A172 (cell line): Measurements from ENCODE around the gene KRTAP10-11. TPM values are rescaled to one million over a fixed set of nuclear protein-coding genes. Genes with fewer than 3 reads are reported as not detected.
"Not testable (repeated sequence)": the region's sequence is repeated elsewhere in the genome, so short reads cannot be mapped to it uniquely, and the experiment has no call there.

Experiments used
- DNase-seq: peaks from one replicate; pipeline ENCODE4 v3.0.0-alpha.2; 2015; ENCODE audit warnings: low spot score
- total RNA-seq: library from RNA; depleted of rRNA; stranded (reverse); fragments of >200 nt; shearing (Covaris generic); gene quantifications from 2 replicates; pipeline ENCODE4 v1.2.3, GENCODE V29; 2014; rRNA removed

KRTAP10-11 gene, protein sequence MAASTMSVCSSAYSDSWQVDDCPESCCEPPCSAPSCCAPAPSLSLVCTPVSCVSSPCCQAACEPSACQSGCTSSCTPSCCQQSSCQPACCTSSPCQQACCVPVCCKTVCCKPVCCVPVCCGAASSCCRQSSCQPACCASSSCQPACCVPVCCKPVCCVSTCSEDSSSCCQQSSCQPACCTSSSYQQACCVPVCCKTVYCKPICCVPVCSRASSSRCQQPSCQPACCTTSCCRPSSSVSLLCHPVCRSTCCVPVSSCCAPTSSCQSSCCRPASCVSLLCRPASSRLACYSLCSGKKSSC
- total RNA-seq, result not detected in 2 replicates

DNA sequence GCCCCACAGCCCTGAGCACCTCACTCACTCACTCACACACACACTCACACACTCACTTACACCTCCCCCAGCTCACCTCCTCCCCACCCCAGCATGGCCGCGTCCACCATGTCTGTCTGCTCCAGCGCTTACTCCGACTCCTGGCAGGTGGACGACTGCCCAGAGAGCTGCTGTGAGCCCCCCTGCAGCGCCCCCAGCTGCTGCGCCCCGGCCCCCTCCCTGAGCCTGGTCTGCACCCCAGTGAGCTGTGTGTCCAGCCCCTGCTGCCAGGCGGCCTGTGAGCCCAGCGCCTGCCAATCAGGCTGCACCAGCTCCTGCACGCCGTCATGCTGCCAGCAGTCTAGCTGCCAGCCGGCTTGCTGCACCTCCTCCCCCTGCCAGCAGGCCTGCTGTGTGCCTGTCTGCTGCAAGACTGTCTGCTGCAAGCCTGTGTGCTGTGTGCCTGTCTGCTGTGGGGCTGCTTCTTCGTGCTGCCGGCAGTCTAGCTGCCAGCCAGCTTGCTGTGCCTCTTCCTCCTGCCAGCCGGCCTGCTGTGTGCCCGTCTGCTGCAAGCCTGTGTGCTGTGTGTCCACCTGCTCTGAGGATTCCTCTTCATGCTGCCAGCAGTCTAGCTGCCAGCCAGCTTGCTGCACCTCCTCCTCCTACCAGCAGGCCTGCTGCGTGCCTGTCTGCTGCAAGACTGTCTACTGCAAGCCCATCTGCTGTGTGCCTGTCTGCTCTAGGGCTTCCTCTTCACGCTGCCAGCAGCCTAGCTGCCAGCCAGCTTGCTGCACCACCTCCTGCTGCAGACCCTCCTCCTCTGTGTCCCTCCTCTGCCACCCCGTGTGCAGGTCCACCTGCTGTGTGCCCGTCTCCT, at the start of gene KRTAP10-11:
Gene KRTAP10-11, plus strand, starts transcription at position 49 of the 856 bp plus-strand sequence. Its CDS starts 45 bp downstream, at position 94.
- DNase-seq, result not testable (repeated sequence)

DNA sequence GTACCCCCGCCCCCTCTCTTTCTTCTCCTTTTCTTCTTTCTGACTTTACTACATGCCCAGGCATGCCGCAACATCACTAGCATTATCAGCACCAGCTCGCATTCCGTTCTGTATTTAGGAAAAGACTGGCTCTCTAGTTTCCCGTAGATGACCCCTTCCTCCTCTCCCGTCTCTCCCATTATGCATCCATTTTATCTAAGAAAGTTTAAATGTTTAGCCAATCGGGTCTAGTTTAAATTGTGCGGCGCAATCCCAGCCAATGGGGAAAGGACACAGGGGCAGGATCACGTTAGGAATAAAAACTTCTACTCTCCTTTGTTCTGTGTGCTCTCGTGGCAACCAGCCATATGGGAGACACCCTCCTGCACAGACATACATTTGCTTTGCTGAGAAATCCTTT, 48.2 kb upstream of the KRTAP10-11 start:
- DNase-seq, result no peak

DNA sequence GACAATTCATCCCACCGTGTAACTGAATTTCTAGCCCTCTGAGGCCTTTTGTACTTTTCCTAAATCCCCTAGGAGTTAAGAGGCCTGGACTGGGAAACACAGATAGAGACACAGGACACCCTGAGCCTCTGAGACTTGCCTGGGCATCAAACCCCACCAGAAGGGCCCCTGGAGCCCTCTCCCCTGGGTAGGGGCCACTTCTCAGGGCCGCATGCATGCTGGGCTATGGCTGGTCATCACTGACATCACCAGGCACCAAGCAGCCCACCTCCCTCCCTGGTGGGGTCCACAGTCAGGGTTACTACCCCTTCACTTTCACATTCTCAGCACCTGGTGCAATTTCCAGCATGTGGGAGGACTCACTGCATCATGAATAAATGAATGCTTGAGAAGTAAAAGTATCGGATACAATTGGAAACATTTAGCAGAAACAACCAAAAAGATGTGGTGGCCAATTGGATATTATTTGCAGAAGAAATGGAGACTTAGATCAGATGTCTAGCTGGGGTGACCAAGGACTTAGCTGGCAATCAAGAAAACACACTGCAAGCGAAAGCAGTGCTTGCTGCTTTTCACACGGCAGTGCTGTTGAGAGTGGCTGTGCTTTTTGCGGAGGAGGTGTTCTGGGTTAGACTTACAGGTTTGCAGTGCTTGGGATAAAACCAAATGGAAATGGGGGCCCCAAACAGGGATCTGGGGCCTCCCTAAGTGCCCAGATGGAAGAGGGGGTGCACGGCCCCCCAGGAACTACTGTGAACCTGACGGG, 46.8 kb upstream of the KRTAP10-11 start:
- no peak for DNase-seq

DNA sequence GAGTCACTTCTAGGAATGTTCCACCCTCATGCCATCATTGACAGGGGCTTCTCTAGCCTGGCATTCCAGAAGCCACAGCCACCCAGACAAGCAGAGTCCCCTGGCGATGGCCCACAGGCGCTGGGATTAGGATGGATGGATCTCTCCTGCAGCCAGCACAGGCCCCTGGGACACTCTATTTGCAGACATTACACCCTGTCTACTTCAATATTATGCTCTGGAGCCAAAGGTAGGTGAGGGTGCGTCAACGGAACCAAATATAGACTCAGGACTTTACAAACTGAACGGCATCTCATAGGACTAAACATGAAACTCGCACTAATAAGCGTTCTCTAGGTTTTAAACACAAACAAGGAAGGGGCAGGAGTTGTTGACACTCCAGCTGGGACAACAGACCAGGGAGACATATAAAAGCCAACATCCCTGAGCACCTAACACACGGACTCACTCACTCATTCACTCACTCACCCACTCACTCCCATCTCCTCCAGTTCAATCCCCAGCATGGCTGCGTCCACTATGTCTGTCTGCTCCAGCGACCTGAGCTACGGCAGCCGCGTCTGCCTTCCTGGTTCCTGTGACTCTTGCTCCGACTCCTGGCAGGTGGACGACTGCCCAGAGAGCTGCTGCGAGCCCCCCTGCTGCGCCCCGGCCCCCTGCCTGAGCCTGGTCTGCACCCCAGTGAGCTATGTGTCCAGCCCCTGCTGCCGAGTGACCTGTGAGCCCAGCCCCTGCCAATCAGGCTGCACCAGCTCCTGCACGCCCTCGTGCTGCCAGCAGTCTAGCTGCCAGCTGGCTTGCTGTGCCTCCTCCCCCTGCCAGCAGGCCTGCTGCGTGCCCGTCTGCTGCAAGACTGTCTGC, 45.9 kb upstream of the KRTAP10-11 start, which contains the start of gene KRTAP10-7:
Gene KRTAP10-7, plus strand, starts transcription at position 480 of the 861 bp plus-strand sequence. Its CDS starts 25 bp downstream, at position 505.
- not testable (repeated sequence) for DNase-seq

DNA sequence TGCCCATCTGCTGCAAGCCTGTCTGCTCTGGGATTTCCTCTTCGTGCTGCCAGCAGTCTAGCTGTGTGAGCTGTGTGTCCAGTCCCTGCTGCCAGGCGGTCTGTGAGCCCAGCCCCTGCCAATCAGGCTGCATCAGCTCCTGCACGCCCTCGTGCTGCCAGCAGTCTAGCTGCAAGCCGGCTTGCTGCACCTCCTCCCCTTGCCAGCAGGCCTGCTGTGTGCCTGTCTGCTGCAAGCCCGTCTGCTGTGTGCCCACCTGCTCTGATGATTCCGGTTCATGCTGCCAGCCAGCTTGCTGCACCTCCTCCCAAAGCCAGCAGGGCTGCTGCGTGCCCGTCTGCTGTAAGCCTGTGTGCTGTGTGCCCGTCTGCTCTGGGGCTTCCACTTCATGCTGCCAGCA, 45.1 kb upstream of the KRTAP10-11 start:
- DNase-seq, result not testable (repeated sequence)

DNA sequence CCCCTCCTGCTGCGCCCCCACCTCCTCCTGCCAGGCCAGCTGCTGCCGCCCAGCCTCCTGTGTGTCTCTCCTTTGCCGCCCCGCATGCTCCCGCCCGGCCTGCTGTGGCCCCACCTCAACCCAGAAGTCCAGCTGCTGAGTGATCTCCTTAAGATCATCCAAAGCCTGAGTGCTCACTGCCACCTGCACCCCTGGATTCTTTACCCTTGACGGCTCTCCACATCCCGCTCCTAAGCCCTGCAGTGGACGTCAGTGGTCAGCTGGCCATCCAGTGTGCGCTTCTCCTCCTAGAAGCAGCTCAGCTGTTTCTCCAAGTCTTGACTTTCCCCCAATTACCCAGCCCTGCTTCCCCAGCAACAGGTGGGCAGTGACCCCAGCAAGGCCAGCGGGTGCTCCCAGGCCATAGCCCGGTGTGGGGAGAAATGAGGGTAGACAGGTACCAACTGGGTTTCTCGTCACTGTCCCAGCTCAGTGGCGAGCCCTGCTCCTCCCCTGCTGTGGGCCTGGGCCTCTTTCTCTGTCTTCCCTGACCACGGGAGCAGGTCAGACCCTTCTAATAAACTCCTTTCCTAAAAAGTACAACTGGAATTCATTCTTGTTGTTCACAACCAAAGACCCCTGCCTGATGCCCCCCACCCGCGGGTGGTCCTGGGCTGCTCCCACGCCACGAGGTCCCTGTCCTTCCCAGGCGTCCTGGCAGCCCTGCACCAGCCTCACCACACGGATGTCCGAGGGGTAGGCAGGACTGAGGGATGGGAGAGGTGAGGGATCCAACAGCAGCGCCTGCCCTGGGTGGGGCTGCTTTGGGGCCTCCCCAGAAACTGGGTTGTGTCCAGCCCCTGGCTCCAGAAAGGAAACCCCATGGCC, 44.4 kb upstream of the KRTAP10-11 start:
- DNase-seq, result no peak

DNA sequence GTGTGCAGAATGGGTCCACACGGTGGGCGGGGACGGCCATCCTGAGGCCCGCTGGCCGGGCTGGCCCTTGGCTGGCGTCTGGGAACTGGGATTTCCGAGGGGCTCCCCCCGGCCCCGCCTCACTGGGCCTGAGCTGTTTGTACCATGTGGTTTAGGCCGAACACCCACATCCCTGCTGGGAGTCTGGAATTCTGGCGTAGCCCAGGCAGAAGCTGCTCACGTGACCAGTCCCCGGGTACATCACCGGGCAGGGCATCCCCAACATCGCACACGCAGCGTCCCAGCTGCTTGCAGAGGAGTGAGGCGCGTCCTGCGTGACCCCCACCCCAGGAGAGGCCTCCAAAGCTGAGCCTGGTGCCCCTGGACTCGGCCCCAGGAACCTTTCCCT, 43.8 kb upstream of the KRTAP10-11 start:
- DNase-seq, result no peak

DNA sequence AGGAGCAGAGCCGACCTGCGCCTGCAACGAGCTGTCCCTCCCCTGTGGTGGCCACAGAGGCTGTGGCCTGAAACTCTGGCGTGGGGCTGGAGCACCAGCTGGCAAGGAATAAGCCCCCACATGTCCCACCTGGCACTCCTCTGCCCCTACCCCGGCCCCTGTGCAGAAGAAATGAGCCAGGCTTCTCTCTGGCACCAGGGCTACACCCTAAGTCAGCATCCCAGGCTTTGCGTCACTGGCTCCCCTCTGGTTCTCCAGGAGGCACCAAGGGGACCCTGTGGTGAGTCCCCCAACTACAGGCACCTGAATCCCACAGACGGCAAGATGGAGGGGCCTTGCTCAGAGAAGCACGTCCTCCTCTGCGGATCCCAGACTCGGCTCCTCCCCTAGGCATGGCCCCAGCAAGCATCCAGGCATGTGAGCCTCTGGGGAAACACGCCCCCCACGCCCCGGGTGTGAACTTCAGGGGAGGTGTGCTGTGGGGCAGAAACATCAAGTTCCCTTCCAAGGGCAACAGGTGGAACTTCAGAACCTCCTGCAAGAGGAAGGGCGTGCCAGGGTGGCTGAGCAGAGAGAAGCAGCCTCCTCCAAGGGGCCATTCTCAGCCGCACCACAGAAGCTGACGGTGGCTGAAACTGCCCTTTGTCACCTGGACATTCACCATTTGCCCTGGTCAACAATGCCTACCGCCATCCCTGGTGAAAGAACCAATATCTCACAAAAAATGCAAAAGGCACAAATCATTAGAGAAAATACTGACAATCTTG, 42.9 kb upstream of the KRTAP10-11 start:
- DNase-seq, result no peak

DNA sequence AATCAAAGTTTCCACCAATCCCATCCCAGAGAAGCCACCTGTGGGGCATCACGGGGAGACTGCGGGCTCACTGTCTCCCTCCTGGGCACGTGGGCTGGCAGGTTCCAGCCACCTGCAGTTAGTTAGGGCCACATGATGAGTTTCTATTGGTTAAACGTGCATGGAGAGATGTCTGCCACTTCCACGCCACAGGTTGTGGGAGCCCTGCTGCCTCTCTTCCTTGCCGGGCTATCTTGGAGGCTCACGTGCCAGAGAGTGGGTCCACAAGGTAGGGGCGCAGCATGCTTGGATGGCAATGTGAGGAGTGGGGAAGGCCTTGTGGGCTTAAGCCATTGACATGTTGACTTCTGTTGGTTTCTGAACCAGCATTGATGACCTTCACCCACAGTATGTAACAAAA, 42.3 kb upstream of the KRTAP10-11 start:
- DNase-seq, result no peak

DNA sequence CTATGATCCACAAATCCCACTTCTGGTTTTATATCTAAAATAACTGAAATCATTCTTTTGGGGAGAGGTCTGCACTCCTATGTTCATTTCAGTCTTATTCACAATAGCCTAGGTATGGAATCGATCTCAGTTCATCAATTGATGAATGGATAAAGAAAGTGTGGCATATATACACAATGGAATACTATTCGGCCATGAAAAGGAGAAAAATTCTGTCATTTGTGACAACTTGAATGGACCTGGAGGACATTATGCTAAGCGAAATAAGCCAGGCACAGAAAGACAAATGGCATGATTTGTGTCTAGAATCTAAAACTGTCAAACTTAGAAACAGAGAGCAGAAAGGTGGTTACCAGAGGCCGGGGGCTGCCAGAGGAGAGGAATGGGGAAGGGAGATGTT, 39.7 kb upstream of the KRTAP10-11 start:
- no peak for DNase-seq

DNA sequence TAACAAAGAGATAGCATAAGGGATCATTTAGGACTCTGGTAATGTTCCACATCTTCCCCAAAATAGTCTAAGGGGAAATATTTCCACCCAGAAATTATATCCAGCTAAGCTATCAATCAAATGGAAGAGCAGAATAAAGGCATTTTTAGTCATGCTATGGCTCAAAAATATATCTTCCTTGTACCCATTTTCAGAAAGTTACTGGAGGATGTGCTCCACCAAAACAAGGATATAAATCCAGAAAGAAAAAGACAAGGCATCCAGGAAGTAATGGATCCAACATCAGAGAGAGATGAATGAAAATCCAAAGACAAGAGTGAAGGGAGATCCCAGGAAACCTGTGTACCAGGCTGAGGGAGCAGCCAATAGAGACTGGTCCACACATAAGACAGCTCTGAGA, 37.0 kb upstream of the KRTAP10-11 start:
- DNase-seq, result no peak

DNA sequence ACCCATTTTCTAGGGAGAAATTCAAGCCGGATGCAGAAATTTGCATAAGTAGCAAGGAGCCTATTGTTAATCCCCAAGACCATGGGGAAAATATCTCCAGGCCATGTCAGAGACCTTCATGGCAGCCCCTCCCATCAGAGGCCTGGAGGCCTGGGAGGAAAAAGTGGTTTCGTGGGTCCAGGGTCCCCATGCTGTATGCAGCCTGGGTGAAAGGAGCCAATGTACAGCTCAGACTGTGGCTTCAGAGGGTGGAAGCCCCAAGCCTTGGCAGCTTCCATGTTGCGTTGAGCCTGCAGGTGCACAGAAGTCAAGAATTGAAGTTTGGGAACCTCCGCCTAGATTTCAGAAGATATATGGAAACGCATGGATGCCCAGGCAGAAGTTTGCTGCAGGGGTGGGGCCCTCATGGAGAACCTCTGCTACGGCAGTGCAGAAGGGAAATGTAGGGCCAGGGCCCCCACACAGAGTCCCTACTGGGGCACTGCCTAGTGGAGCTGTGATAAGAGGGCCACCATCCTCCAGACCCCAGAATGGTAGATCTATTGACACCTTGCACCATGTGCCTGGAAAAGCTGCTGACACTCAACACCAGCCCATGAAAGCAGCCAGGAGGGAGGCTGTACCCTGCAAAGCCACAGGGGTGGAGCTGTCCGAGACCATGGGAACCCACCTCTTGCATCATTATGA, 35.9 kb upstream of the KRTAP10-11 start:
- not testable (repeated sequence) for DNase-seq

DNA sequence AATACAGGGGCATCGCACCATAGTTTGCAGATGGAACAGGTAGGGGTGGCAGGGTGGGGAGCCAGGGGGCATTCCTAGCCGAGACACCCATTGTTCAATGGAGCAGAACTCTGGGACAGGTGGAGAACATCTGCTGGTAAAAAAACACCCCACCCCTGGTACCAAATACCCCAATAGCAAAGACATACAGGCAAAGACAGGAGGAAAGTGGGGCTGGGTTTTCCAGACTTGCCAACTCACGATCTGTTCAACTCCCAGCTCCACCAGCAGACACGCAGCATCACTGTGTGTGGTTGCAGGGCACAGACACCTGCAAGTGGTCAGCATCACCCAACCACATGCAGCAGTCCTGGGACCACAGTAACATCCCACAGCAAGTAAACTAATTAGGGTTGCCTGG, 34.7 kb upstream of the KRTAP10-11 start:
- no peak for DNase-seq

DNA sequence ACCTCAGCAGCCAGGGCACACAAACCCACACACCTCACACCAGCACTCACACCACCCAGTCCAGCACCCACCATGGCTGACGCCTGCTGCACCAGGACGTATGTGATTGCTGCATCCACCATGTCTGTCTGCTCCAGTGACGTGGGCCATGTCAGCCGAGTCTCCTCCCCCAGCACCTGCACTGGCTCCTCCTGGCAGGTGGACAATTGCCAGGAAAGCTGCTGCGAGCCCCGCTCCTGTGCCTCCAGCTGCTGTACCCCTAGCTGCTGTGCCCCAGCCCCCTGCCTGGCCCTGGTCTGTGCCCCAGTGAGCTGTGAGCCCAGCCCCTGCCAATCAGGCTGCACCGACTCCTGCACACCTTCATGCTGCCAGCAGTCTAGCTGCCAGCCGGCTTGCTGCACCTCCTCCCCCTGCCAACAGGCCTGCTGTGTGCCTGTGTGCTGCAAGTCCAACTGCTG, 34.2 kb upstream of the KRTAP10-11 start, which contains the start of gene KRTAP10-8:
Gene KRTAP10-8, plus strand, starts transcription at position 51 of the 458 bp plus-strand sequence. Its CDS starts 22 bp downstream, at position 73.
- DNase-seq, result no peak

DNA sequence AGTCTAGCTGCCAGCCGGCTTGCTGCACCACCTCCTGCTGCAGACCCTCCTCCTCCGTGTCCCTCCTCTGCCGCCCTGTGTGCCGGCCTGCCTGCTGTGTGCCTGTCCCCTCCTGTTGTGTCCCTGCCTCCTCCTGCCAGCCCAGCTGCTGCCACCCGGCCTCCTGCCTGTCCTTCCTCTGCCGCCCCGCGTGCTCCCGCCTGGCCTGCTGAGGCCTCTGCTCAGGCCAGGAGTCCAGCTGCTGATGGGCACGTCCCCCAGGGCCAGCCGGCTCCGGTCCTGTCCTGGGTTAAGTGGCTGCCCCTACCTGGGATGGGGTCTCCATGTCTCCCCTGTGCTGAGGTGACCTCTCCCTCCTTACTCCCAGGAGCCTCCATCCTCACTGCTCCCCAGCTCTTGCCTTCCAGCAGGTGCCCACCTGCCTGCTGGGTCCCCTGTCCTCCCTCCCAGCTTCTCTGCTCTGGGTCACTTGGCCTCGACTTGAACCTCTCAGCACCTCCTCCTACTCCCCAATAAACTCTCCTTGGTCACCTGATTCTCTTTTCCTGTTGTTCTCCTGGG, 33.5 kb upstream of the KRTAP10-11 start:
- no peak for DNase-seq

DNA sequence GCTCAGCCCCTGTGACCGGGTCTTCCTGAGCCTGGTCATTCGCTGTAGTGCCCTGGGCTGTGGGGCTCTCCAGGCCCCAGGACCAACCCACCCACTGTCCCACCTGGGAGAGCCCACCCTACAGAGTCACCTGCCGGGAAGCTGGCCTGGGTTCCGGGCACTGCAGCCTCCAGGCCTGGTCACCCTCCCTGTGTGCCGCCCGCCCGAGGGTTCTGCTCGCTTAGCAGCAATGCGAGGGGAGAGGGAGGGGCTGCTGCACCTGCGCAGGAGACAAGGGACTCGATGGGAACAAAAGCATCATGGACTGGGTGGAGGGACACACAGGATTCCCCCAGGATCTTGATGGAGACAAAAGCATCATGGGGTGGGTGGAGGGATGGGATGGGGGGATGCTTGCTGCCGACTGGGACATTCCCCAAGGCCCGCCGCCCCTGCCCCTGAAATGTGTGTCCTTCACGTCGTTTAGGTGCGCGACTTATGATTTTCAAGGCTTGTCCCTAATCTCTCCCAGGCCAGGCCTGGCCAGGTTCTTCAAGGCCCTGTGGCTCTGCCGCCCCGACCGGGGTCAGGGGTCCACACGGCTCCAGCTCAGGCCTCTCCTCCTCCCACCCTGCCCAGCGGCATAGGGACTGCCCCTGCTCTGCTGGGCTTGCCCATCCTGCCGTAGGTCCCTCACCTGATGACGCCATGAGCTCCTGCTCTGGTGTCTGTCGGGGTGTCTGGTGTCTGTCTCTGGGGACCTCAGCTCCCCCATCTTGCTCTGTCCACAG, 32.6 kb upstream of the KRTAP10-11 start:
- no peak for DNase-seq

DNA sequence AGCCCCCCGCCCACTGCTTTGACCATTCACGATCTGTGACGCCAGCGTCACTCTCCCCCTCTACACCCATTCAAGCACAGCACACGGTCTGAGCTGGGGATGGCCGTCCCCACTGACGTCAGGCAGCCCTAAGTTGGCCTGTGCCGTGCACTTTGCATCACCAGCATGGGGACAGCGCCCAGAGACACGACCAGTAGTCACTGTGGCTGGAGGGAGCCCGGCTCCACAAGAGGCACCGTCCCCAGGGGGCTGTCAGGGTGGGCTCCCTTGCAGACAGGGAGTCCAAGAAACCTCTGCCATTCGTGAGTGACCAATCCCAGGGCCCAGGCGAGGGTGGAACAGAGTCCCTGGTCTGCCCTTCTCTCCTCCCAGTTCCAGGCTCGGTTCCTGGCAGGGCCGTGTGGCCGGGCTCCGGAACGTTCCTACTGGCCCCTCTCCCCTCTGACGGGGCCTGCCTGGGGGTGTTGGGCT, 32.0 kb upstream of the KRTAP10-11 start:
- no peak for DNase-seq
